ENCODE results near the gene TNNI2. TPM values are rescaled to one million over a fixed set of nuclear protein-coding genes. Genes with fewer than 3 reads are reported as not detected.

TNNI2 gene
- polyA plus RNA-seq, 1 donor (not counting 4 experiments of a cell fraction or from before 2014, with no cell fraction given), result 10.7 TPM

GRCh38 chr11:1854132-1854948, 15.6 kb downstream of the TNNI2 start:
- Histone ChIP-seq H3K4me1 (ENCODE audit: control insufficient read depth, extremely low read depth, insufficient read depth, low read length) (no peaks in the 10 kb centered on the region), H2AFZ (ENCODE audit: control insufficient read depth, low read length) (no peak overlapping the region), H3K36me3 (ENCODE audit: control insufficient read depth in 2 of 2, extremely low read depth in 1 of 2, insufficient read depth in 2 of 2, low read length in 2 of 2) (no peaks in the 10 kb centered on the region), H4K20me1 (ENCODE audit: control insufficient read depth, extremely low read depth, insufficient read depth, low read length) (no peaks in the 10 kb centered on the region), H3K27ac (ENCODE audit: control insufficient read depth, insufficient read depth, low read length) (no peak overlapping the region), H3K79me2 (ENCODE audit: control insufficient read depth, insufficient read depth, low read length) (no peaks in the 10 kb centered on the region), H3K9me3 (ENCODE audit: control insufficient read depth, low read depth, low read length) (no peaks in the 10 kb centered on the region), H3K9me1 (ENCODE audit: control insufficient read depth, extremely low read depth, insufficient read depth, low read length) (no peaks in the 10 kb centered on the region), H3K4me3 (ENCODE audit: control insufficient read depth in 2 of 3, extremely low read depth in 1 of 3, insufficient read depth in 2 of 3, low read depth in 1 of 3, low read length in 3 of 3) (no peak overlapping the region), H3K9ac (ENCODE audit: control insufficient read depth, extremely low read depth, insufficient read depth, low read length) (no peak overlapping the region), H3K27me3 (ENCODE audit: control insufficient read depth, extremely low read depth, insufficient read depth, low read length) (peaks cover 5% of the 10 kb centered on the region), H3K4me2 (ENCODE audit: control insufficient read depth, extremely low read depth, insufficient read depth, low read depth, low read length) (no peak overlapping the region)
- DNase-seq (ENCODE audit: low read depth, low spot score), result no peak
- FAIRE-seq, result no peak
- TF ChIP-seq EZH2 (IDR thresholded peaks at IDR 0.05; ENCODE audit: low read length) (no peak), CTCF (optimal IDR thresholded peaks at IDR 0.05 in 1 of 3, IDR thresholded peaks at IDR 0.05 in 1 of 3, conservative IDR thresholded peaks at IDR 0.05 in 1 of 3; ENCODE audit: extremely low read depth in 1 of 3, insufficient read depth in 2 of 3, low read length in 3 of 3) (no peak)
- dilution Hi-C loops (cut with MboI; ENCODE audit: extremely low pct_ligation_motif_present, low sequenced_read_pairs), result no loop called here

- dilution Hi-C loops (cut with MboI; ENCODE audit: extremely low pct_ligation_motif_present, low sequenced_read_pairs), result no loop called here
- no peaks in the 10 kb centered on the region for H3K9me3 ChIP-seq (ENCODE audit: control insufficient read depth, low read depth, low read length)
- H3K36me3 ChIP-seq (ENCODE audit: control insufficient read depth in 2 of 2, extremely low read depth in 1 of 2, insufficient read depth in 2 of 2, low read length in 2 of 2), result no peaks in the 10 kb centered on the region
- FAIRE-seq (no peak), DNase-seq (ENCODE audit: low read depth, low spot score) (no peak)
- no peak overlapping the region for H2AFZ ChIP-seq (ENCODE audit: control insufficient read depth, low read length)
- H3K4me3 ChIP-seq (ENCODE audit: control insufficient read depth in 2 of 3, extremely low read depth in 1 of 3, insufficient read depth in 2 of 3, low read depth in 1 of 3, low read length in 3 of 3), result no peak overlapping the region
- TF ChIP-seq EZH2 (IDR thresholded peaks at IDR 0.05; ENCODE audit: low read length), result no peak
- no peak for TF ChIP-seq CTCF (optimal IDR thresholded peaks at IDR 0.05 in 1 of 3, IDR thresholded peaks at IDR 0.05 in 1 of 3, conservative IDR thresholded peaks at IDR 0.05 in 1 of 3; ENCODE audit: extremely low read depth in 1 of 3, insufficient read depth in 2 of 3, low read length in 3 of 3)
- no peaks in the 10 kb centered on the region for H3K79me2 ChIP-seq (ENCODE audit: control insufficient read depth, insufficient read depth, low read length)
- H3K4me1 ChIP-seq (ENCODE audit: control insufficient read depth, extremely low read depth, insufficient read depth, low read length), result no peaks in the 10 kb centered on the region
- no peak overlapping the region for H3K4me2 ChIP-seq (ENCODE audit: control insufficient read depth, extremely low read depth, insufficient read depth, low read depth, low read length)
- H3K27ac ChIP-seq (ENCODE audit: control insufficient read depth, insufficient read depth, low read length), result no peak overlapping the region
- peaks cover 5% of the 10 kb centered on the region for H3K27me3 ChIP-seq (ENCODE audit: control insufficient read depth, extremely low read depth, insufficient read depth, low read length)
- H3K9me1 ChIP-seq (ENCODE audit: control insufficient read depth, extremely low read depth, insufficient read depth, low read length), result no peaks in the 10 kb centered on the region
- no peak overlapping the region for H3K9ac ChIP-seq (ENCODE audit: control insufficient read depth, extremely low read depth, insufficient read depth, low read length)
- no peaks in the 10 kb centered on the region for H4K20me1 ChIP-seq (ENCODE audit: control insufficient read depth, extremely low read depth, insufficient read depth, low read length)
Observed at GRCh38 chr11:1854949-1855885, 16.4 kb downstream of the TNNI2 start.
